Panc1 (cell line): ENCODE data around the gene ADAM12. TPM values are rescaled to one million over a fixed set of nuclear protein-coding genes. Genes with fewer than 3 reads are reported as not detected.

Source experiments
- ATAC-seq: fragments of 200-7000 bp; cut with Tn5 transposase; 2 replicates; pipeline ENCODE4 v1.9.1; 2020; ENCODE audit warnings: mild to moderate bottlenecking, moderate library complexity
- BruUV-seq: library from RNA; stranded (reverse); fragments of 400-500 nt; replicated peaks from 2 replicates; lab custom pipeline; 2021; lab: Mats Ljungman, UMichigan
- CTCF ChIA-PET: fragments of 300-600 bp; sonication (Branson Sonifier 250); formaldehyde crosslinking; loops from one replicate; lab custom pipeline; 2022; ENCODE audit warnings: antibody characterized with exemption; lab: Charles Lee
- POLR2A ChIA-PET: fragments of 300-600 bp; sonication (Branson Sonifier 250); formaldehyde crosslinking; loops from one replicate; lab custom pipeline; 2022; ENCODE audit warnings: antibody characterized with exemption; lab: Charles Lee
- DNase-seq: peaks from one replicate; pipeline ENCODE4 v3.0.0-alpha.2; 2010; ENCODE audit warnings: low read depth, low spot score
- H3K27ac ChIP-seq: 2 replicates; pipeline ENCODE4 v1.5.1; 2011; ENCODE audit warnings: mild to moderate bottlenecking, low read length, inconsistent platforms
- H3K27me3 ChIP-seq: fragments of 200-500 bp; sonication (Bioruptor generic); 2 replicates; pipeline ENCODE4 v1.6.0; 2014; ENCODE audit warnings: low read length, inconsistent platforms; ENCODE audit not compliant: control insufficient read depth, insufficient read depth
- H3K36me3 ChIP-seq: fragments of 200-500 bp; sonication (Bioruptor generic); 2 replicates; pipeline ENCODE4 v1.5.1; 2014; ENCODE audit warnings: inconsistent platforms, mild to moderate bottlenecking, low read length, moderate library complexity; ENCODE audit not compliant: control insufficient read depth, insufficient read depth
- H3K4me1 ChIP-seq: 2 replicates; pipeline ENCODE4 v1.5.1; 2011; ENCODE audit warnings: inconsistent platforms, mild to moderate bottlenecking, low read length, moderate library complexity; ENCODE audit not compliant: control insufficient read depth, insufficient read depth
- H3K4me3 ChIP-seq, 2 experiments: 2 replicates each; pipeline ENCODE4 v1.5.1; 2011 to 2012; ENCODE audit warnings: low read depth in 2 of 2, low read length in 2 of 2, mild to moderate bottlenecking in 2 of 2, inconsistent platforms in 1 of 2, moderate library complexity in 1 of 2
- H3K9me3 ChIP-seq: fragments of 200-500 bp; sonication (Bioruptor generic); 2 replicates; pipeline ENCODE4 v1.5.1; 2014; ENCODE audit warnings: low read depth, mild to moderate bottlenecking, inconsistent platforms, low read length, moderate library complexity; ENCODE audit not compliant: control insufficient read depth, insufficient read depth
- CTCF ChIP-seq: fragments of 450-650 bp; IDR thresholded peaks from 2 replicates; pipeline ENCODE4 v1.5.1; 2017; ENCODE audit warnings: mild to moderate bottlenecking
- POLR2AphosphoS5 ChIP-seq: IDR thresholded peaks from 2 replicates; pipeline ENCODE4 v1.6.1; 2012; ENCODE audit warnings: mild to moderate bottlenecking, low read depth, low read length, moderate library complexity
- REST ChIP-seq, 2 experiments: IDR thresholded peaks; 2 replicates each; pipeline ENCODE4 v1.6.1; 2011 to 2012; ENCODE audit warnings: low read depth in 2 of 2, control low read depth in 1 of 2, low read length in 1 of 2, mild to moderate bottlenecking in 1 of 2, moderate library complexity in 1 of 2; ENCODE audit not compliant: insufficient read depth in 1 of 2
- SIN3A ChIP-seq: IDR thresholded peaks from 2 replicates; pipeline ENCODE4 v1.6.1; 2012; ENCODE audit warnings: low read depth, mild to moderate bottlenecking, low read length, moderate library complexity, borderline replicate concordance; ENCODE audit not compliant: insufficient read depth
- TCF7L2 ChIP-seq: IDR thresholded peaks from 2 replicates; pipeline ENCODE4 v1.6.1; 2011; ENCODE audit warnings: mild to moderate bottlenecking, low read depth, low read length, inconsistent platforms
- in situ Hi-C: cut with HindIII; loops from 2 replicates; pipeline ENCODE4 v1.10.0; 2016; ENCODE audit warnings: low sequenced_read_pairs, low pct_unique_long_range_greater_than_20kb
- intact Hi-C: fragments of 100-400 bp; cut with micrococcal nuclease; formaldehyde crosslinking; loops from one replicate; pipeline ENCODE4 v1.10.0; 2022; ENCODE audit not compliant: unreplicated experiment
- total RNA-seq: library from RNA; stranded (reverse); gene quantifications from one replicate; pipeline ENCODE4 v1.2.1, GENCODE V29; 2021; ENCODE audit not compliant: unreplicated experiment

The ADAM12 gene
- total RNA-seq, 1 experiment from 2014 or later: 0.10 TPM

GRCh38 chr10:126191192-126191591 lies 197.1 kb downstream of the ADAM12 start:
- DNase-seq (no peak), ATAC-seq (no peak)
- H3K4me3 ChIP-seq: no peak overlapping the region
- no peak overlapping the region for H3K27ac ChIP-seq
- ChIA-PET POLR2A (no interaction called here), CTCF (no interaction called here)
- H3K36me3 ChIP-seq: no peaks in the 10 kb centered on the region
- in situ Hi-C loops: no loop called here
- no peak for TF ChIP-seq POLR2AphosphoS5
- TF ChIP-seq REST (IDR thresholded peaks at IDR 0.05; ENCODE audit: insufficient read depth in 1 of 2, low read depth in 2 of 2, low read length in 1 of 2): no peak
- no peak for TF ChIP-seq SIN3A
- TF ChIP-seq CTCF: no peak
- no peak for TF ChIP-seq TCF7L2
- no peaks in the 10 kb centered on the region for H3K9me3 ChIP-seq
- BruUV-seq: no TSS peak
- H3K27me3 ChIP-seq: no peaks in the 10 kb centered on the region
- no peaks in the 10 kb centered on the region for H3K4me1 ChIP-seq
- intact Hi-C loops: no loop called here

GRCh38 chr10:126188679-126189200 lies 199.5 kb downstream of the ADAM12 start:
- TF ChIP-seq CTCF (no peak), SIN3A (no peak), TCF7L2 (no peak), POLR2AphosphoS5 (no peak), REST (IDR thresholded peaks at IDR 0.05; ENCODE audit: insufficient read depth in 1 of 2, low read depth in 2 of 2, low read length in 1 of 2) (no peak)
- Histone ChIP-seq H3K27me3 (no peaks in the 10 kb centered on the region), H3K36me3 (no peaks in the 10 kb centered on the region), H3K4me3 (no peak overlapping the region), H3K4me1 (no peaks in the 10 kb centered on the region), H3K27ac (no peak overlapping the region), H3K9me3 (no peaks in the 10 kb centered on the region)
- no peak for DNase-seq
- no peak for ATAC-seq
- BruUV-seq: no TSS peak
- in situ Hi-C loops: no loop called here
- ChIA-PET CTCF (no interaction called here), POLR2A (no interaction called here)
- intact Hi-C loops: no loop called here
